Middle frontal gyrus (tissue), 1 donor: ENCODE data around the gene TMOD3.

Experiments
- DNase-seq: peaks from one replicate; pipeline ENCODE4 v3.0.0-alpha.2; 2015; ENCODE audit warnings: low spot score; ENCODE audit errors: extremely low spot score

TMOD3 gene

GRCh38 chr15:51907136-51907862, 77.8 kb downstream of the TMOD3 start:
- no peak for DNase-seq

GRCh38 chr15:51908316-51908715, 78.9 kb downstream of the TMOD3 start:
- no peak for DNase-seq

- DNase-seq, result no peak
Observed at GRCh38 chr15:51909584-51909983, 80.1 kb downstream of the TMOD3 start.

- no peak for DNase-seq
Observed at GRCh38 chr15:51912528-51912927, 83.1 kb downstream of the TMOD3 start.

GRCh38 chr15:51917493-51917892, 88.0 kb downstream of the TMOD3 start:
- DNase-seq, result no peak

GRCh38 chr15:51924156-51925068, 95.0 kb downstream of the TMOD3 start:
- no peak for DNase-seq

GRCh38 chr15:51926809-51927208, 97.4 kb downstream of the TMOD3 start:
- no peak for DNase-seq

GRCh38 chr15:51931016-51931415, 101.6 kb downstream of the TMOD3 start:
- DNase-seq, result no peak

- no peak for DNase-seq
Observed at GRCh38 chr15:51931638-51932037, 102.2 kb downstream of the TMOD3 start.

GRCh38 chr15:51932161-51932560, 102.7 kb downstream of the TMOD3 start:
- no peak for DNase-seq

- no peak for DNase-seq
Observed at GRCh38 chr15:51935466-51936104, 106.1 kb downstream of the TMOD3 start.

- no peak for DNase-seq
Observed at GRCh38 chr15:51936105-51936478, 106.6 kb downstream of the TMOD3 start.

- no peak for DNase-seq
Observed at GRCh38 chr15:51938286-51938685, 108.8 kb downstream of the TMOD3 start.

- DNase-seq, result no peak
Observed at GRCh38 chr15:51939216-51939615, 109.8 kb downstream of the TMOD3 start.

- no peak for DNase-seq
Observed at GRCh38 chr15:51947124-51947523, 117.7 kb downstream of the TMOD3 start.

- DNase-seq, result no peak
Observed at GRCh38 chr15:51952805-51953204, 123.4 kb downstream of the TMOD3 start.

- DNase-seq, result no peak
Observed at GRCh38 chr15:51955504-51955903, 126.1 kb downstream of the TMOD3 start.
